ENCODE measurements around the gene CIAO2A.

DNA sequence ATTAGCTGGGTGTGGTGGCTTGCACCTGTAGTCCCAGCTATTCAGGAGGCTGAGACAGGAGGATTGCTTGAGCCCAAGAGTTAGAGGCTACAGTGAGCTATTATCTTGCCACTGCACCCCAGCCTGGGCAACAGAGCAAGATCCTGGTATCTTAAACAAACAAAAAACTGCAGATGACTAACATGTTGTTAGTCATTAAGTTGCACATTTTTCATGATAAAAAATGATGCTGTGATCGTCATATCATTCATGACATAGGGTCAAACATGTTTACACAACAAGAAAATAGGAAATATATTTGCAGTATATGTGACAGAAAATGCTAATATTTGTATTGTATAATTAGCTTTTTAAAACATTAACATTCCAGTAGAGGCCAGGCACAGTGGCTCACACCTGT, 27.2 kb downstream of the CIAO2A start:
- no peak for TF ChIP-seq POLR2A (IDR thresholded peaks at IDR 0.05)
- TF ChIP-seq, protein P1, sequence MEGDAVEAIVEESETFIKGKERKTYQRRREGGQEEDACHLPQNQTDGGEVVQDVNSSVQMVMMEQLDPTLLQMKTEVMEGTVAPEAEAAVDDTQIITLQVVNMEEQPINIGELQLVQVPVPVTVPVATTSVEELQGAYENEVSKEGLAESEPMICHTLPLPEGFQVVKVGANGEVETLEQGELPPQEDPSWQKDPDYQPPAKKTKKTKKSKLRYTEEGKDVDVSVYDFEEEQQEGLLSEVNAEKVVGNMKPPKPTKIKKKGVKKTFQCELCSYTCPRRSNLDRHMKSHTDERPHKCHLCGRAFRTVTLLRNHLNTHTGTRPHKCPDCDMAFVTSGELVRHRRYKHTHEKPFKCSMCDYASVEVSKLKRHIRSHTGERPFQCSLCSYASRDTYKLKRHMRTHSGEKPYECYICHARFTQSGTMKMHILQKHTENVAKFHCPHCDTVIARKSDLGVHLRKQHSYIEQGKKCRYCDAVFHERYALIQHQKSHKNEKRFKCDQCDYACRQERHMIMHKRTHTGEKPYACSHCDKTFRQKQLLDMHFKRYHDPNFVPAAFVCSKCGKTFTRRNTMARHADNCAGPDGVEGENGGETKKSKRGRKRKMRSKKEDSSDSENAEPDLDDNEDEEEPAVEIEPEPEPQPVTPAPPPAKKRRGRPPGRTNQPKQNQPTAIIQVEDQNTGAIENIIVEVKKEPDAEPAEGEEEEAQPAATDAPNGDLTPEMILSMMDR (IDR thresholded peaks at IDR 0.05) = no peak
